ENCODE results near the gene CER1. TPM values are rescaled to one million over a fixed set of nuclear protein-coding genes. Genes with fewer than 3 reads are reported as not detected.

Gene CER1
- total RNA-seq, 1 experiment from 2014 or later, result not detected

DNA sequence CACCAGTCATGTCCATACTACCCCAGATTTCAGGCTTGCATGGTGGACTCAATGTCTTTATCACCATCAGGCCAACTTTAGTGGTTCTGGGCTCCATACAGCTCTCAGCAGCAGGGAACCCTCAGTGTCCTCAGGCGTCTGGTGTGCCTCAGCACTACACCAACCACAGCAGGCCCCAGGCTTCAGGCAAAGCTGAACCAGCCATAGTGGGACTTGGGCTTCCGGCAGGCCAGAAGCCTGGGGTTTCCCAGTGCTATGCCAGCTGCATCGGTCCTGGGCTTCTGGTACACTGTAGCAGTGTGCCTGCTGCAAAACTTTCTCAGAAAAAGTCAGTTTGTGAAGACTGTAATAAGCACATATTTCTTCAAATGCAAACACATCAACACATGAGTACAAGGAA is 18.3 kb downstream of the CER1 start:
- Histone ChIP-seq H4K20me1 (ENCODE audit: insufficient read depth) (no peaks in the 10 kb centered on the region), H3K27ac (ENCODE audit: low read depth, low read length) (no peak overlapping the region), H3K4me2 (ENCODE audit: low read length) (no peak overlapping the region), H2AFZ (ENCODE audit: low read depth, low read length, poor library complexity, severe bottlenecking) (no peak overlapping the region), H3K27me3 (ENCODE audit: insufficient read depth, low read length) (peaks cover 14% of the 10 kb centered on the region), H3K79me2 (ENCODE audit: insufficient read depth, low read length) (no peaks in the 10 kb centered on the region), H3K9ac (ENCODE audit: low read length) (no peak overlapping the region), H3K9me2 (ENCODE audit: insufficient read depth) (no peaks in the 10 kb centered on the region), H3K4me3 (replicated peaks in 1 of 2; ENCODE audit: low read depth in 1 of 2, low read length in 2 of 2) (no peak overlapping the region), H3K9me3 (ENCODE audit: control insufficient read depth in 1 of 2, insufficient read depth in 1 of 2, low read depth in 1 of 2, low read length in 2 of 2) (no peaks in the 10 kb centered on the region), H3K4me1 (ENCODE audit: control insufficient read depth in 1 of 2, insufficient read depth in 2 of 2, low read length in 2 of 2) (no peaks in the 10 kb centered on the region), H3K36me3 (ENCODE audit: control insufficient read depth in 1 of 2, insufficient read depth in 2 of 2, low read length in 2 of 2) (no peaks in the 10 kb centered on the region)
- DNase-seq (ENCODE audit: low read depth, low spot score) (no peak), ATAC-seq (no peak)
- intact Hi-C loops (cut with micrococcal nuclease), result no loop called here
- no TSS peak for BruUV-seq (replicated peaks)
- TF ChIP-seq SIN3A (IDR thresholded peaks at IDR 0.05; ENCODE audit: low read depth) (no peak), ZNF274 (IDR thresholded peaks at IDR 0.05; ENCODE audit: low read depth, low read length) (no peak), POLR2A (IDR thresholded peaks at IDR 0.05; ENCODE audit: borderline replicate concordance, extremely low read depth, insufficient read depth, insufficient read length) (no peak), TCF7L2 (IDR thresholded peaks at IDR 0.05; ENCODE audit: borderline replicate concordance, extremely low read depth, insufficient read depth, insufficient read length) (no peak)
- ChIA-PET RAD21 (ENCODE audit: low non-redundant PET in 1 of 2, low total read pairs in 2 of 2, uncharacterized antibody in 2 of 2, unreplicated experiment in 2 of 2) (no interaction called here), POLR2A (no interaction called here), CTCF (no interaction called here)

DNA sequence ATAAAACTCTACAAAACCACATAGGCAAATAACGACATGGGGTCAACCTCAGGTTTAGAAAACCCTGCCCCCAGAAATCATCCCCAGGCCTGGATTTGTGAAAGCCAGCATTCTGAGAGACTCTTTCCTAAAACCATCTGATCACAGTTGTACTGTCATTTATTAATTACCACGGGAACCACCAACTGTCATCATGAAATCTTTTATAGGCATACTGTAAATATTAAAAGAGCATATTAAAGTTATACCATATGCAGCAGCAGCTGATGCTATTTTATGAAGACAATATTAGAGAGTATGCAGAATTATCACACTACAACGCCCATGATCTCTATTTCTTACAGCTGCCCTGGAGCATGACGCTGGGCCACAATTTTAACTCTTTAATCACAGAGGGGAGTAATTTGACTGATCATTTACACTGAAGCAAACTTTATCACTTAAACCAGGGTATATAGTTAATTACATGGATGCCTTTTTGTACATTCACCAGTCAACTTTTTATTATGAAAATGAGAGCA is 20.3 kb downstream of the CER1 start:
- ChIA-PET CTCF (no interaction called here), RAD21 (ENCODE audit: low non-redundant PET in 1 of 2, low total read pairs in 2 of 2, uncharacterized antibody in 2 of 2, unreplicated experiment in 2 of 2) (no interaction called here), POLR2A (no interaction called here)
- no peak for ATAC-seq
- Histone ChIP-seq H3K9me3 (ENCODE audit: control insufficient read depth in 1 of 2, insufficient read depth in 1 of 2, low read depth in 1 of 2, low read length in 2 of 2) (no peaks in the 10 kb centered on the region), H3K27me3 (ENCODE audit: insufficient read depth, low read length) (peaks cover 14% of the 10 kb centered on the region), H3K27ac (ENCODE audit: low read depth, low read length) (no peak overlapping the region), H3K9ac (ENCODE audit: low read length) (no peak overlapping the region), H4K20me1 (ENCODE audit: insufficient read depth) (no peaks in the 10 kb centered on the region), H3K4me2 (ENCODE audit: low read length) (no peak overlapping the region), H3K9me2 (ENCODE audit: insufficient read depth) (no peaks in the 10 kb centered on the region), H3K36me3 (ENCODE audit: control insufficient read depth in 1 of 2, insufficient read depth in 2 of 2, low read length in 2 of 2) (no peaks in the 10 kb centered on the region), H3K4me1 (ENCODE audit: control insufficient read depth in 1 of 2, insufficient read depth in 2 of 2, low read length in 2 of 2) (no peaks in the 10 kb centered on the region), H3K4me3 (replicated peaks in 1 of 2; ENCODE audit: low read depth in 1 of 2, low read length in 2 of 2) (no peak overlapping the region), H3K79me2 (ENCODE audit: insufficient read depth, low read length) (no peaks in the 10 kb centered on the region), H2AFZ (ENCODE audit: low read depth, low read length, poor library complexity, severe bottlenecking) (no peak overlapping the region)
- intact Hi-C loops (cut with micrococcal nuclease), result no loop called here
- no TSS peak for BruUV-seq (replicated peaks)
- DNase-seq (ENCODE audit: low read depth, low spot score), result no peak
- TF ChIP-seq, protein P1, sequence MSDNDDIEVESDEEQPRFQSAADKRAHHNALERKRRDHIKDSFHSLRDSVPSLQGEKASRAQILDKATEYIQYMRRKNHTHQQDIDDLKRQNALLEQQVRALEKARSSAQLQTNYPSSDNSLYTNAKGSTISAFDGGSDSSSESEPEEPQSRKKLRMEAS (IDR thresholded peaks at IDR 0.05), result no peak
- TF ChIP-seq FOSL1 (IDR thresholded peaks at IDR 0.05; ENCODE audit: low read depth), result no peak
- TF ChIP-seq SP1 (IDR thresholded peaks at IDR 0.05; ENCODE audit: low read depth), result no peak
- no peak for TF ChIP-seq TCF7L2 (IDR thresholded peaks at IDR 0.05; ENCODE audit: borderline replicate concordance, extremely low read depth, insufficient read depth, insufficient read length)
- TF ChIP-seq YY1 (IDR thresholded peaks at IDR 0.05; ENCODE audit: extremely low read depth, insufficient replicate concordance, low read depth, low read length), result no peak
- TF ChIP-seq JUND (IDR thresholded peaks at IDR 0.05), result no peak
- no peak for TF ChIP-seq EZH2 (IDR thresholded peaks at IDR 0.05)
- TF ChIP-seq ZNF274 (IDR thresholded peaks at IDR 0.05; ENCODE audit: low read depth, low read length), result no peak
- TF ChIP-seq RAD21 (IDR thresholded peaks at IDR 0.05; ENCODE audit: low read depth), result no peak
- no peak for TF ChIP-seq ELF1 (IDR thresholded peaks at IDR 0.05; ENCODE audit: borderline replicate concordance, low read depth)
- TF ChIP-seq POLR2AphosphoS5 (IDR thresholded peaks at IDR 0.05; ENCODE audit: low read depth, low read length), result no peak
- TF ChIP-seq, protein P2, sequence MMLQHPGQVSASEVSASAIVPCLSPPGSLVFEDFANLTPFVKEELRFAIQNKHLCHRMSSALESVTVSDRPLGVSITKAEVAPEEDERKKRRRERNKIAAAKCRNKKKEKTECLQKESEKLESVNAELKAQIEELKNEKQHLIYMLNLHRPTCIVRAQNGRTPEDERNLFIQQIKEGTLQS (IDR thresholded peaks at IDR 0.05), result no peak
- TF ChIP-seq, protein P3, sequence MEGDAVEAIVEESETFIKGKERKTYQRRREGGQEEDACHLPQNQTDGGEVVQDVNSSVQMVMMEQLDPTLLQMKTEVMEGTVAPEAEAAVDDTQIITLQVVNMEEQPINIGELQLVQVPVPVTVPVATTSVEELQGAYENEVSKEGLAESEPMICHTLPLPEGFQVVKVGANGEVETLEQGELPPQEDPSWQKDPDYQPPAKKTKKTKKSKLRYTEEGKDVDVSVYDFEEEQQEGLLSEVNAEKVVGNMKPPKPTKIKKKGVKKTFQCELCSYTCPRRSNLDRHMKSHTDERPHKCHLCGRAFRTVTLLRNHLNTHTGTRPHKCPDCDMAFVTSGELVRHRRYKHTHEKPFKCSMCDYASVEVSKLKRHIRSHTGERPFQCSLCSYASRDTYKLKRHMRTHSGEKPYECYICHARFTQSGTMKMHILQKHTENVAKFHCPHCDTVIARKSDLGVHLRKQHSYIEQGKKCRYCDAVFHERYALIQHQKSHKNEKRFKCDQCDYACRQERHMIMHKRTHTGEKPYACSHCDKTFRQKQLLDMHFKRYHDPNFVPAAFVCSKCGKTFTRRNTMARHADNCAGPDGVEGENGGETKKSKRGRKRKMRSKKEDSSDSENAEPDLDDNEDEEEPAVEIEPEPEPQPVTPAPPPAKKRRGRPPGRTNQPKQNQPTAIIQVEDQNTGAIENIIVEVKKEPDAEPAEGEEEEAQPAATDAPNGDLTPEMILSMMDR (IDR thresholded peaks at IDR 0.05 in 2 of 3, conservative IDR thresholded peaks at IDR 0.05 in 1 of 3; ENCODE audit: borderline replicate concordance in 1 of 3, insufficient read depth in 1 of 3, low read depth in 2 of 3, low read length in 2 of 3), result no peak
- TF ChIP-seq EZH2phosphoT487 (IDR thresholded peaks at IDR 0.05; ENCODE audit: borderline replicate concordance), result no peak
- TF ChIP-seq SRF (IDR thresholded peaks at IDR 0.05; ENCODE audit: low read depth), result no peak
- TF ChIP-seq POLR2A (IDR thresholded peaks at IDR 0.05; ENCODE audit: borderline replicate concordance, extremely low read depth, insufficient read depth, insufficient read length), result no peak

Data from HCT116 (cell line).